Gastroesophageal sphincter (tissue), 4 donors: Measurements from ENCODE around the gene AUTS2. TPM values are rescaled to one million over a fixed set of nuclear protein-coding genes. Genes with fewer than 3 reads are reported as not detected.
A peak's percentile ranks its signal among the peaks of the same experiment; 100 is the strongest.

Experiments used
- ATAC-seq: fragments of 150-250 bp; one replicate; pipeline ENCODE4 v1.9.1; 2016; ENCODE audit warnings: mild to moderate bottlenecking, moderate library complexity
- H3K27ac ChIP-seq, 4 donors: fragments of 200-600 bp; sonication (generic) in 3 of 4; 1 replicate in 3 of 4; 2 replicates in 1 of 4; pipeline ENCODE4 v1.5.1; 2016 to 2019
- H3K27me3 ChIP-seq: fragments of 200-600 bp; sonication (generic); one replicate; pipeline ENCODE4 v1.5.1; 2019
- H3K36me3 ChIP-seq, 2 donors: fragments of 200-600 bp; sonication (generic); one replicate each; pipeline ENCODE4 v1.5.1; 2019; ENCODE audit warnings: control low read depth in 1 of 2
- H3K4me1 ChIP-seq, 3 donors: fragments of 200-600 bp; sonication (generic); 1 replicate in 2 of 3; 2 replicates in 1 of 3; pipeline ENCODE4 v1.5.1; 2016 to 2019; ENCODE audit warnings: control low read depth in 2 of 3
- H3K4me3 ChIP-seq, 2 donors: fragments of 200-600 bp; sonication (generic); one replicate each; pipeline ENCODE4 v1.5.1; 2019; ENCODE audit warnings: mild to moderate bottlenecking in 1 of 2, moderate library complexity in 1 of 2
- H3K9me3 ChIP-seq, 3 donors: fragments of 200-600 bp; sonication (generic); one replicate each; pipeline ENCODE4 v1.5.1; 2017 to 2019; ENCODE audit warnings: control low read depth in 2 of 3
- EP300 ChIP-seq: sonication (generic); formaldehyde crosslinking; IDR thresholded peaks from one replicate; pipeline ENCODE4 v1.6.1; 2017; ENCODE audit warnings: antibody characterized with exemption, mild to moderate bottlenecking
- POLR2A ChIP-seq, 2 donors: fragments of 450-650 bp; IDR thresholded peaks; one replicate each; pipeline ENCODE4 v1.6.1; 2017; ENCODE audit warnings: antibody characterized with exemption in 2 of 2, mild to moderate bottlenecking in 2 of 2, moderate library complexity in 1 of 2
- POLR2AphosphoS5 ChIP-seq: sonication (generic); formaldehyde crosslinking; IDR thresholded peaks from one replicate; pipeline ENCODE4 v1.6.1; 2017; ENCODE audit warnings: antibody characterized with exemption
- WGBS, 2 donors: methylation state at CpG; one replicate each; pipeline ENCODE4 v1.1.5; 2018; ENCODE audit warnings: low coverage in 1 of 2; 5-methylcytosine and 5-hydroxymethylcytosine counted together
- total RNA-seq, 4 donors: library from RNA; depleted of rRNA; stranded (reverse); fragments of >200 nt; gene quantifications; one replicate each; pipeline ENCODE4 v1.1.0, GENCODE V29; 2016
- TF ChIP-seq, protein P1 (sequence below), 4 experiments: fragments of 200-600 bp in 2 of 4; fragments of 450-650 bp in 2 of 4; sonication (generic) in 1 of 4; IDR thresholded peaks; one replicate each; pipeline ENCODE4 v1.5.1; 2017 to 2019; ENCODE audit warnings: antibody characterized with exemption in 4 of 4, mild to moderate bottlenecking in 2 of 4, moderate library complexity in 2 of 4

AUTS2 gene
- total RNA-seq, 4 donors from 2014 or later = 12.2 to 48.7 (median 44.1) TPM

DNA sequence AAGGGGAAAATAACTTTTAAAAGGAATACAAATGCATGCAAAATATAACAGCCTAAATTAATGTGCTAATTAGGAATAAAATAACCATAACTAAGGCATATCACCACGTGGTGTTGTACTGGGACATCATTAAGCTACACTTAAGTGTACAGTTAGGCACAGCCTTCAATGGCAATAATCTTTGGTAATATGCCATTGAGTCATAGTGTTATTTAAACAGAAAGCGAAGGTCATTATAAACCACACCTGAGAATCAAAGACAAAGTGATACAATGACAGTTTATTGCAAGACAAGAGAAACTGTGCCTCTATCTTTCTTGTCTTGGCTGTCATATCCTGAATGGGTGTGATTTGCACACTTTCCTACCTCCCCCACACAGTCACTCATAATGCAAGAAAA lies 30.5 kb upstream of the AUTS2 start:
- Histone ChIP-seq H3K27ac (no peak overlapping the region), H3K9me3 (no peaks in the 10 kb centered on the region), H3K27me3 (no peaks in the 10 kb centered on the region), H3K4me3 (no peak overlapping the region), H3K36me3 (no peaks in the 10 kb centered on the region), H3K4me1 (peaks cover 0 to 16% (median 0%) of the 10 kb centered on the region in 3 donors)
- TF ChIP-seq, protein P1, sequence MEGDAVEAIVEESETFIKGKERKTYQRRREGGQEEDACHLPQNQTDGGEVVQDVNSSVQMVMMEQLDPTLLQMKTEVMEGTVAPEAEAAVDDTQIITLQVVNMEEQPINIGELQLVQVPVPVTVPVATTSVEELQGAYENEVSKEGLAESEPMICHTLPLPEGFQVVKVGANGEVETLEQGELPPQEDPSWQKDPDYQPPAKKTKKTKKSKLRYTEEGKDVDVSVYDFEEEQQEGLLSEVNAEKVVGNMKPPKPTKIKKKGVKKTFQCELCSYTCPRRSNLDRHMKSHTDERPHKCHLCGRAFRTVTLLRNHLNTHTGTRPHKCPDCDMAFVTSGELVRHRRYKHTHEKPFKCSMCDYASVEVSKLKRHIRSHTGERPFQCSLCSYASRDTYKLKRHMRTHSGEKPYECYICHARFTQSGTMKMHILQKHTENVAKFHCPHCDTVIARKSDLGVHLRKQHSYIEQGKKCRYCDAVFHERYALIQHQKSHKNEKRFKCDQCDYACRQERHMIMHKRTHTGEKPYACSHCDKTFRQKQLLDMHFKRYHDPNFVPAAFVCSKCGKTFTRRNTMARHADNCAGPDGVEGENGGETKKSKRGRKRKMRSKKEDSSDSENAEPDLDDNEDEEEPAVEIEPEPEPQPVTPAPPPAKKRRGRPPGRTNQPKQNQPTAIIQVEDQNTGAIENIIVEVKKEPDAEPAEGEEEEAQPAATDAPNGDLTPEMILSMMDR (IDR thresholded peaks at IDR 0.05) = no peak
- no peak for TF ChIP-seq EP300
- no peak for TF ChIP-seq POLR2AphosphoS5
- TF ChIP-seq POLR2A (IDR thresholded peaks at IDR 0.05) = no peak
- ATAC-seq = no peak
- 81 to 94% methylated on average over 2 of the region's 2 CpGs for WGBS, 2 donors

DNA sequence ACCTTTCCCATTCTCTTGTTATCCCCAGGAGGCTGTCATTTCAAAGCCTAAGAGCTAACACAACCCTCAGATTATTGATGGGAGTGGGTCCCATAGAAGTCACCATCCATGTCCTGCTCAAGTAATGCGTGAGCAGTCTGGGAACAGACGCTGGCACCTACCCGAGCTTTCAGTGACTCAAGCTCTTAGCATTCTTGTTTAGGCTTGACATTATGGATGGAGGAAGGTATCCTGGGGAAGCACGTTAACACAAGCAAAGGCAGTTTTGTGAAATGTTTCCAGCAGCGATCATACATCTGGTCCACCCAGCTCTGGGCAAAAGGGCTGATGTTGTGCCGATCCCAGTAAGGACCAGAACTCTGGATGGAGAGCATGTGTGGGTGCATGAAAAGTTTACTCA lies 30.0 kb upstream of the AUTS2 start:
- WGBS, 2 donors = 80 to 100% methylated on average over 1 to 2 of the region's 6 CpGs
- Histone ChIP-seq H3K9me3 (no peaks in the 10 kb centered on the region), H3K36me3 (no peaks in the 10 kb centered on the region), H3K27ac (no peak overlapping the region), H3K4me3 (no peak overlapping the region), H3K4me1 (peaks cover 0 to 16% (median 0%) of the 10 kb centered on the region in 3 donors), H3K27me3 (no peaks in the 10 kb centered on the region)
- TF ChIP-seq, protein P1 (IDR thresholded peaks at IDR 0.05) = no peak
- TF ChIP-seq EP300 = no peak
- no peak for TF ChIP-seq POLR2A (IDR thresholded peaks at IDR 0.05)
- no peak for TF ChIP-seq POLR2AphosphoS5
- no peak for ATAC-seq

DNA sequence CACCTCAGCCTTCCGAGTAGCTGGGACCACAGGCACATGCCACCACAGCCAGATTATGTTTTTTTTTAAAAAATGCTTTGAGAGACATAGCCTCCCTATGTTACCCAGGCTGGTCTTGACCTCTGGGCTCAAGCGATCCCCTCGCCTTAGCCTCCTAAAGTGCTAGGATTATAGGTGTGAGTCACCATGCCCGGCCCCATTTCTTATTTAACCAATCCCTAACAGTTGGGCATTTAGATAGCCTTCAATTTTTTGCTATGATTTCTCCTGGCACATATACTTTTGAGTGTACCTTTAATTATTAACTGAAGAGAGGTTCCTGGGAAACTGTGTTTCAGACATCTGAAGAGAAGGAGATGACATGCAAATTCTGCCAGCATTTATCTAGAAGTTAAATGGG lies 22.6 kb upstream of the AUTS2 start:
- no peaks in the 10 kb centered on the region for H3K27me3 ChIP-seq
- no peak overlapping the region for H3K27ac ChIP-seq
- no peaks in the 10 kb centered on the region for H3K9me3 ChIP-seq
- TF ChIP-seq, protein P1 (IDR thresholded peaks at IDR 0.05) = no peak
- TF ChIP-seq EP300 (no peak), POLR2A (IDR thresholded peaks at IDR 0.05) (no peak), POLR2AphosphoS5 (no peak)
- H3K36me3 ChIP-seq = no peaks in the 10 kb centered on the region
- 90 to 93% methylated on average over 3 to 4 of the region's 4 CpGs for WGBS, 2 donors
- no peak for ATAC-seq
- no peak overlapping the region for H3K4me3 ChIP-seq
- H3K4me1 ChIP-seq = no peaks in the 10 kb centered on the region

DNA sequence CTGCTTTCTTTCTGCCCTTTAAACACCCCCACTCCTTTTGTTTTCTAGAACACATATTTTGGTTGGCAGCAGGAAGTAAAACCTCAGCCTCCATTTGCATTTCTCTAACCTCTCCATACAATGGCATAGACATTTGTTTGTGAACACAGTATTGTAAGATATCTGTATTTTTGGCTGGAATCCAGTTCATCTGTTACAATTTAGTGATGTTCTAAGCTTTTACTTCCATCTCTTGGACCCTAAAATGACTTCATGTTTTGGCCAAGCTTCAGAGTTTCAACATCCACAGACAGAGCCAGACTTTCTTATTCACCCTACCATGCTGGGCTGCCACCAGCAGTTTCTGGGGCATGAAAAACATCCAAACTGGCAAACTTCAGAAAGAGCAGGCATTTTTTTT lies 21.1 kb upstream of the AUTS2 start:
- H3K36me3 ChIP-seq = no peaks in the 10 kb centered on the region
- H3K27ac ChIP-seq = no peak overlapping the region
- no peaks in the 10 kb centered on the region for H3K4me1 ChIP-seq
- H3K27me3 ChIP-seq = no peaks in the 10 kb centered on the region
- no peak overlapping the region for H3K4me3 ChIP-seq
- peak; percentile 39 for ATAC-seq
- TF ChIP-seq POLR2A (IDR thresholded peaks at IDR 0.05) (no peak), EP300 (no peak), POLR2AphosphoS5 (no peak)
- TF ChIP-seq, protein P1 (IDR thresholded peaks at IDR 0.05) = no peak
- H3K9me3 ChIP-seq = no peaks in the 10 kb centered on the region

DNA sequence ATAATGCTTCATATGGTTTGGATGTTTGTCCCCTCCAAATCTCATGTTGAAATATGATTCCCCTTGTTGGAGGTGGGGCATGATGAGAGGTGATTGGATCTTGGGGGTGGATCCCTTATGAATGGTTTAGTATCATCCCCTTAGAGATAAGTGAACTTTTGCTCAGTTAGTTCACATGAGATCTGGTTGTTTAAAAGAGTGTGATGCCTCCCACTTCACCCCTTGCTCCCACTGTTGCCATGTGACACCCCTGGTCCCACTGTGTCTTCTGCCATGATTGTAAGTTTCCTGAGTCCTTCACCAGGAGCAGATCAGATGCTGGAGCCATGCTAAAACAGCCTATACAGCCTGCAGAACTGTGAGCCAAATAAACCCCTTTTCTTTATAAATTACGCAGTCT lies 13.1 kb upstream of the AUTS2 start:
- Histone ChIP-seq H3K4me3 (no peak overlapping the region), H3K27me3 (no peaks in the 10 kb centered on the region), H3K9me3 (no peaks in the 10 kb centered on the region), H3K27ac (no peak overlapping the region), H3K36me3 (no peaks in the 10 kb centered on the region), H3K4me1 (no peaks in the 10 kb centered on the region)
- 92 to 100% methylated on average over 1 of the region's 1 CpG for whole genome bisulfite sequencing, 2 donors
- ATAC-seq = no peak
- TF ChIP-seq POLR2AphosphoS5 (no peak), POLR2A (IDR thresholded peaks at IDR 0.05) (no peak), EP300 (no peak)
- TF ChIP-seq, protein P1 (IDR thresholded peaks at IDR 0.05) = no peak
